Esophagus muscularis mucosa (tissue), 4 donors: ENCODE results near the gene TRIM24. TPM values are rescaled to one million over a fixed set of nuclear protein-coding genes. Genes with fewer than 3 reads are reported as not detected.
"Not testable (repeated sequence)": the region's sequence is repeated elsewhere in the genome, so short reads cannot be mapped to it uniquely, and the experiment has no call there.

Experiments used
- DNase-seq: peaks from one replicate; pipeline ENCODE4 v3.0.0-alpha.2; 2017; ENCODE audit errors: extremely low spot score
- H3K27ac ChIP-seq, 4 donors: fragments of 200-600 bp; sonication (generic); replicated peaks in 1 of 4; 1 replicate in 3 of 4; 2 replicates in 1 of 4; pipeline ENCODE4 v1.5.1; 2016 to 2019; ENCODE audit warnings: mild to moderate bottlenecking in 1 of 4
- H3K27me3 ChIP-seq, 4 donors: fragments of 200-600 bp; sonication (generic); one replicate each; pipeline versions ENCODE4 v1.5.1 to v1.6.0; 2016 to 2019
- H3K36me3 ChIP-seq, 4 donors: fragments of 200-600 bp; sonication (generic); one replicate each; pipeline ENCODE4 v1.5.1; 2016 to 2019
- H3K4me1 ChIP-seq, 4 donors: fragments of 200-600 bp; sonication (generic); one replicate each; pipeline ENCODE4 v1.5.1; 2016 to 2019
- H3K4me3 ChIP-seq, 4 donors: fragments of 200-600 bp; sonication (generic); 1 replicate in 2 of 4; 2 replicates in 2 of 4; pipeline ENCODE4 v1.5.1; 2016 to 2019; ENCODE audit warnings: mild to moderate bottlenecking in 4 of 4, moderate library complexity in 1 of 4
- H3K9me3 ChIP-seq, 4 donors: fragments of 200-600 bp; sonication (generic); 1 replicate in 3 of 4; 2 replicates in 1 of 4; pipeline ENCODE4 v1.5.1; 2016 to 2019
- CTCF ChIP-seq, 3 experiments: fragments of 200-600 bp in 2 of 3; fragments of 450-650 bp in 1 of 3; sonication (generic) in 2 of 3; IDR thresholded peaks; one replicate each; pipeline ENCODE4 v1.5.1; 2017 to 2019; ENCODE audit warnings: antibody characterized with exemption in 3 of 3, mild to moderate bottlenecking in 2 of 3, moderate library complexity in 1 of 3
- EP300 ChIP-seq: sonication (generic); formaldehyde crosslinking; IDR thresholded peaks from one replicate; pipeline ENCODE4 v1.6.1; 2017; ENCODE audit warnings: antibody characterized with exemption
- POLR2A ChIP-seq: fragments of 450-650 bp; IDR thresholded peaks from one replicate; pipeline ENCODE4 v1.6.1; 2017; ENCODE audit warnings: antibody characterized with exemption, moderate library complexity, mild to moderate bottlenecking, low read depth
- POLR2AphosphoS5 ChIP-seq, 2 donors: sonication (generic); formaldehyde crosslinking; IDR thresholded peaks; one replicate each; pipeline ENCODE4 v1.6.1; 2017; ENCODE audit warnings: antibody characterized with exemption in 2 of 2
- WGBS: methylation state at CpG from one replicate; pipeline ENCODE4 v1.1.5; 2018; 5-methylcytosine and 5-hydroxymethylcytosine counted together
- intact Hi-C: fragments of 100-400 bp; cut with DNase I; formaldehyde crosslinking; loops from one replicate; pipeline ENCODE4 v1.15.1; 2023
- total RNA-seq, 4 donors: library from RNA; depleted of rRNA; stranded (reverse); fragments of >200 nt; gene quantifications; one replicate each; pipeline versions ENCODE4 v1.1.0 to v1.2.1, GENCODE V29; 2016

The TRIM24 gene
- total RNA-seq, 4 donors from 2014 or later: 8.7 to 15.6 (median 13.1) TPM

GRCh38 chr7:138478499-138478908 lies 18.4 kb downstream of the TRIM24 start:
- H3K27ac ChIP-seq: no peak overlapping the region
- H3K4me1 ChIP-seq: peaks cover 9 to 12% (median 11%) of the 10 kb centered on the region in 4 donors
- intact Hi-C loops: no loop called here
- no peak for DNase-seq
- no peaks in the 10 kb centered on the region for H3K9me3 ChIP-seq
- H3K36me3 ChIP-seq: no peaks in the 10 kb centered on the region
- H3K4me3 ChIP-seq: no peak overlapping the region
- 86% methylated on average over 1 of the region's 1 CpG for WGBS
- TF ChIP-seq EP300: no peak
- TF ChIP-seq POLR2AphosphoS5 (IDR thresholded peaks at IDR 0.05): no peak
- no peak for TF ChIP-seq POLR2A
- no peak for TF ChIP-seq CTCF (IDR thresholded peaks at IDR 0.05)
- H3K27me3 ChIP-seq: no peaks in the 10 kb centered on the region

- TF ChIP-seq CTCF (IDR thresholded peaks at IDR 0.05) (no peak), POLR2A (no peak), EP300 (no peak), POLR2AphosphoS5 (IDR thresholded peaks at IDR 0.05) (no peak)
- DNase-seq: no peak
- no peaks in the 10 kb centered on the region for H3K36me3 ChIP-seq
- intact Hi-C loops: no loop called here
- H3K27ac ChIP-seq: no peak overlapping the region
- no peaks in the 10 kb centered on the region for H3K9me3 ChIP-seq
- no peak overlapping the region for H3K4me3 ChIP-seq
- peaks cover 0 to under 1% (median 0%) of the 10 kb centered on the region in 4 donors for H3K4me1 ChIP-seq
- WGBS: 78% methylated on average over 4 of the region's 4 CpGs
- H3K27me3 ChIP-seq: no peaks in the 10 kb centered on the region
These were observed 20.5 kb downstream of the TRIM24 start for GRCh38 chr7:138480527-138480926.

GRCh38 chr7:138481447-138482380 lies 21.7 kb downstream of the TRIM24 start:
- Histone ChIP-seq H3K36me3 (no peaks in the 10 kb centered on the region), H3K9me3 (no peaks in the 10 kb centered on the region), H3K27ac (no peak overlapping the region), H3K4me1 (no peaks in the 10 kb centered on the region), H3K4me3 (no peak overlapping the region), H3K27me3 (no peaks in the 10 kb centered on the region)
- no peak for DNase-seq
- intact Hi-C loops: no loop called here
- 81% methylated on average over 11 of the region's 11 CpGs for WGBS
- TF ChIP-seq EP300: no peak
- no peak for TF ChIP-seq CTCF (IDR thresholded peaks at IDR 0.05)
- TF ChIP-seq POLR2A: no peak
- no peak for TF ChIP-seq POLR2AphosphoS5 (IDR thresholded peaks at IDR 0.05)

GRCh38 chr7:138483531-138483930 lies 23.5 kb downstream of the TRIM24 start:
- no peak for DNase-seq
- TF ChIP-seq EP300 (no peak), POLR2A (no peak), POLR2AphosphoS5 (IDR thresholded peaks at IDR 0.05) (no peak), CTCF (IDR thresholded peaks at IDR 0.05) (no peak)
- Histone ChIP-seq H3K9me3 (no peaks in the 10 kb centered on the region), H3K4me3 (no peak overlapping the region), H3K27ac (no peak overlapping the region), H3K27me3 (no peaks in the 10 kb centered on the region), H3K4me1 (no peaks in the 10 kb centered on the region), H3K36me3 (no peaks in the 10 kb centered on the region)
- intact Hi-C loops: no loop called here
- 83% methylated on average over 2 of the region's 2 CpGs for WGBS

GRCh38 chr7:138485508-138485907 lies 25.4 kb downstream of the TRIM24 start:
- H3K27ac ChIP-seq, H3K27me3 ChIP-seq, DNase-seq, H3K4me3 ChIP-seq, intact Hi-C loops, H3K4me1 ChIP-seq, H3K9me3 ChIP-seq, H3K36me3 ChIP-seq: not testable (repeated sequence)
- WGBS: 100% methylated on average over 1 of the region's 1 CpG

GRCh38 chr7:138489139-138489538 lies 29.1 kb downstream of the TRIM24 start:
- H3K27me3 ChIP-seq, H3K4me1 ChIP-seq, intact Hi-C loops, H3K4me3 ChIP-seq, H3K9me3 ChIP-seq, H3K27ac ChIP-seq, DNase-seq, H3K36me3 ChIP-seq: not testable (repeated sequence)
- 99% methylated on average over 6 of the region's 6 CpGs for WGBS
